K562 (cell line): ENCODE measurements around the gene MYLIP. TPM values are rescaled to one million over a fixed set of nuclear protein-coding genes. Genes with fewer than 3 reads are reported as not detected.

Source experiments
- EHMT2 ChIP-seq: fragments of 450-650 bp; IDR thresholded peaks from 2 replicates; pipeline ENCODE4 v1.6.1; 2018; ENCODE audit warnings: antibody characterized with exemption
- HNRNPK ChIP-seq: fragments of 200-400 bp; formaldehyde crosslinking; IDR thresholded peaks from one replicate; pipeline ENCODE4 v1.6.1; 2018; ENCODE audit warnings: mild to moderate bottlenecking, low read depth, low read length; ENCODE audit not compliant: poor library complexity, severe bottlenecking
- MTA1 ChIP-seq: fragments of 450-650 bp; IDR thresholded peaks from 2 replicates; pipeline ENCODE4 v1.6.1; 2017; ENCODE audit warnings: borderline replicate concordance
- NR2F6 ChIP-seq: fragments of 450-650 bp; formaldehyde crosslinking; IDR thresholded peaks from 2 replicates; pipeline ENCODE4 v1.4.0; 2020; ENCODE audit warnings: mild to moderate bottlenecking
- PTTG1 ChIP-seq: fragments of 450-650 bp; IDR thresholded peaks from 2 replicates; pipeline ENCODE4 v1.6.1; 2016; ENCODE audit warnings: low read depth, mild to moderate bottlenecking, missing genetic modification characterization, missing compliant biosample characterization
- SFPQ ChIP-seq: fragments of 200-400 bp; formaldehyde crosslinking; IDR thresholded peaks from 2 replicates; pipeline ENCODE4 v1.6.1; 2017; ENCODE audit warnings: mild to moderate bottlenecking, low read depth, low read length, moderate library complexity
- TAL1 ChIP-seq: fragments of 450-650 bp; IDR thresholded peaks from 2 replicates; pipeline ENCODE4 v1.6.1; 2016; ENCODE audit warnings: mild to moderate bottlenecking
- TBP ChIP-seq: optimal IDR thresholded peaks from 2 replicates; pipeline ENCODE3; 2011; ENCODE audit warnings: low read depth, low read length, improper control_type of control experiment
- ZEB2 ChIP-seq: fragments of 450-650 bp; IDR thresholded peaks from 2 replicates; pipeline ENCODE4 v1.6.1; 2016
- ZNF609 ChIP-seq: sonication (generic); formaldehyde crosslinking; IDR thresholded peaks from 2 replicates; pipeline ENCODE4 v1.8.1; 2023; ENCODE audit warnings: missing genetic modification reagents, mild to moderate bottlenecking, borderline replicate concordance
- polyA plus RNA-seq, 8 experiments: library from polyadenylated mRNA; depleted of rRNA in 4 of 8; stranded (reverse) in 5 of 8; unstranded in 3 of 8; fragments of >200 nt; fragmentation: Nextera tagmentation in 2 of 8; fragmentation: Illumina TruSeq in 1 of 8; extraction: Ambion mirVana in 2 of 8; extraction: Trizol in 1 of 8; gene quantifications; 2 replicates each; pipeline versions ENCODE4 v1.2.1 to v1.2.3, GENCODE V29; 2011 to 2014; ENCODE audit warnings: inconsistent platforms in 1 of 8, missing spikeins in 1 of 8
- total RNA-seq, 7 experiments: library from RNA; depleted of rRNA in 6 of 7; stranded (reverse); fragments of >200 nt in 6 of 7; fragmentation: Illumina TruSeq in 2 of 7; extraction: Trizol in 2 of 7; gene quantifications; 2 replicates each; pipeline versions ENCODE4 v1.2.1 to v1.2.3, GENCODE V29; 2011 to 2021; ENCODE audit warnings: low replicate concordance in 1 of 7
- TF ChIP-seq, protein P1 (sequence below), 2 experiments: fragments of 450-650 bp in 1 of 2; sonication (generic) in 1 of 2; formaldehyde crosslinking in 1 of 2; IDR thresholded peaks; 2 replicates each; pipeline versions ENCODE4 v1.7.1 to v1.9.0; 2016 to 2022; ENCODE audit warnings: inconsistent platforms in 1 of 2, mild to moderate bottlenecking in 1 of 2, missing genetic modification reagents in 1 of 2

Gene MYLIP
- total and polyA plus RNA-seq, 9 of the 15 experiments (the other 6 are each of a cell fraction or from before 2014, with no cell fraction given) = 10.8 to 43.5 (median 31.5) TPM

GRCh38 chr6:16108921-16109658 is 19.8 kb upstream of the MYLIP start (continued):
- peak; percentile 60; the same call in 1 of the 2 replicates for TF ChIP-seq MTA1
- peak; percentile 20; the same call in 1 of the 2 replicates for TF ChIP-seq TAL1
- TF ChIP-seq EHMT2 = peak; percentile 71
- no peak for TF ChIP-seq HNRNPK
- TF ChIP-seq ZNF609 (CRISPR knock-in tag) = no peak
- TF ChIP-seq, protein P1, sequence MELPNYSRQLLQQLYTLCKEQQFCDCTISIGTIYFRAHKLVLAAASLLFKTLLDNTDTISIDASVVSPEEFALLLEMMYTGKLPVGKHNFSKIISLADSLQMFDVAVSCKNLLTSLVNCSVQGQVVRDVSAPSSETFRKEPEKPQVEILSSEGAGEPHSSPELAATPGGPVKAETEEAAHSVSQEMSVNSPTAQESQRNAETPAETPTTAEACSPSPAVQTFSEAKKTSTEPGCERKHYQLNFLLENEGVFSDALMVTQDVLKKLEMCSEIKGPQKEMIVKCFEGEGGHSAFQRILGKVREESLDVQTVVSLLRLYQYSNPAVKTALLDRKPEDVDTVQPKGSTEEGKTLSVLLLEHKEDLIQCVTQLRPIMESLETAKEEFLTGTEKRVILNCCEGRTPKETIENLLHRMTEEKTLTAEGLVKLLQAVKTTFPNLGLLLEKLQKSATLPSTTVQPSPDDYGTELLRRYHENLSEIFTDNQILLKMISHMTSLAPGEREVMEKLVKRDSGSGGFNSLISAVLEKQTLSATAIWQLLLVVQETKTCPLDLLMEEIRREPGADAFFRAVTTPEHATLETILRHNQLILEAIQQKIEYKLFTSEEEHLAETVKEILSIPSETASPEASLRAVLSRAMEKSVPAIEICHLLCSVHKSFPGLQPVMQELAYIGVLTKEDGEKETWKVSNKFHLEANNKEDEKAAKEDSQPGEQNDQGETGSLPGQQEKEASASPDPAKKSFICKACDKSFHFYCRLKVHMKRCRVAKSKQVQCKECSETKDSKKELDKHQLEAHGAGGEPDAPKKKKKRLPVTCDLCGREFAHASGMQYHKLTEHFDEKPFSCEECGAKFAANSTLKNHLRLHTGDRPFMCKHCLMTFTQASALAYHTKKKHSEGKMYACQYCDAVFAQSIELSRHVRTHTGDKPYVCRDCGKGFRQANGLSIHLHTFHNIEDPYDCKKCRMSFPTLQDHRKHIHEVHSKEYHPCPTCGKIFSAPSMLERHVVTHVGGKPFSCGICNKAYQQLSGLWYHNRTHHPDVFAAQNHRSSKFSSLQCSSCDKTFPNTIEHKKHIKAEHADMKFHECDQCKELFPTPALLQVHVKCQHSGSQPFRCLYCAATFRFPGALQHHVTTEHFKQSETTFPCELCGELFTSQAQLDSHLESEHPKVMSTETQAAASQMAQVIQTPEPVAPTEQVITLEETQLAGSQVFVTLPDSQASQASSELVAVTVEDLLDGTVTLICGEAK (IDR thresholded peaks at IDR 0.05) = no peak
- TF ChIP-seq, protein P1 (CRISPR knock-in tag; IDR thresholded peaks at IDR 0.05) = no peak
- peak; percentile 17; the same call in 1 of the 2 replicates for TF ChIP-seq PTTG1 (tag)
- TF ChIP-seq NR2F6 (CRISPR knock-in tag) = no peak
- TF ChIP-seq ZEB2 = peak; percentile 38; the same call in 1 of the 2 replicates
- no peak for TF ChIP-seq TBP
- no peak for TF ChIP-seq SFPQ
